SK-N-SH (cell line): Measurements from ENCODE around the gene RTN3. TPM values are rescaled to one million over a fixed set of nuclear protein-coding genes. Genes with fewer than 3 reads are reported as not detected.

ENCODE experiments used
- CTCF ChIA-PET: fragments of 300-600, 350-600 bp; formaldehyde crosslinking; extraction: SDS; loops from one replicate; lab custom pipeline; 2021; lab: Yijun Ruan, JAX
- POLR2A ChIA-PET: fragments of 350-600 bp; sonication (Branson Sonifier 250); formaldehyde crosslinking; extraction: SDS; loops from one replicate; lab custom pipeline; 2020; ENCODE audit warnings: antibody characterized with exemption, inconsistent platforms; lab: Yijun Ruan, JAX
- DNase-seq: peaks from one replicate; pipeline ENCODE4 v3.0.0; 2012
- H2AFZ ChIP-seq: fragments of 200-600 bp; sonication (generic); 2 replicates; pipeline ENCODE4 v1.8.1; 2016; ENCODE audit warnings: antibody characterized with exemption, mild to moderate bottlenecking, low read depth
- H3F3A ChIP-seq: fragments of 200-600 bp; sonication (generic); replicated peaks from 2 replicates; pipeline ENCODE3; 2016; ENCODE audit warnings: antibody characterized with exemption, mild to moderate bottlenecking; ENCODE audit not compliant: insufficient read depth
- H3K27ac ChIP-seq, 2 experiments: fragments of 200-500 bp in 1 of 2; fragments of 200-600 bp in 1 of 2; sonication (Bioruptor generic) in 1 of 2; sonication (generic), shearing (Covaris generic) in 1 of 2; 2 replicates each; pipeline versions ENCODE4 v1.5.1 to v1.6.1; 2014 to 2016; ENCODE audit warnings: low read depth in 2 of 2, inconsistent platforms in 1 of 2, low read length in 1 of 2, mild to moderate bottlenecking in 1 of 2, mixed read lengths in 1 of 2
- H3K27me3 ChIP-seq: fragments of 200-600 bp; sonication (generic), shearing (Covaris generic); 2 replicates; pipeline ENCODE4 v1.6.1; 2016; ENCODE audit warnings: mixed run types; ENCODE audit not compliant: insufficient read depth
- H3K36me3 ChIP-seq, 2 experiments: fragments of 200-500 bp in 1 of 2; fragments of 200-600 bp in 1 of 2; sonication (Bioruptor generic) in 1 of 2; sonication (generic) in 1 of 2; replicated peaks in 1 of 2; 2 replicates each; pipeline versions ENCODE3 to v1.5.1; 2014 to 2016; ENCODE audit warnings: low read length in 1 of 2, mild to moderate bottlenecking in 1 of 2; ENCODE audit not compliant: insufficient read depth in 2 of 2, control insufficient read depth in 1 of 2
- H3K4me1 ChIP-seq, 2 experiments: fragments of 200-500 bp in 1 of 2; fragments of 200-600 bp in 1 of 2; sonication (Bioruptor generic) in 1 of 2; sonication (generic), shearing (Covaris generic) in 1 of 2; 2 replicates each; pipeline versions ENCODE4 v1.5.1 to v1.6.1; 2014 to 2016; ENCODE audit warnings: low read depth in 1 of 2, low read length in 1 of 2, mixed run types in 1 of 2; ENCODE audit not compliant: insufficient read depth in 2 of 2, control insufficient read depth in 1 of 2
- H3K4me2 ChIP-seq: fragments of 200-600 bp; sonication (generic), shearing (Covaris generic); 2 replicates; pipeline ENCODE4 v1.6.1; 2017; ENCODE audit warnings: mixed run types
- H3K4me3 ChIP-seq, 2 experiments: fragments of 200-500 bp in 1 of 2; fragments of 200-600 bp in 1 of 2; sonication (Bioruptor generic) in 1 of 2; sonication (generic), shearing (Covaris generic) in 1 of 2; 2 replicates each; pipeline versions ENCODE4 v1.5.1 to v1.8.1; 2014 to 2016; ENCODE audit warnings: low read depth in 2 of 2, inconsistent platforms in 1 of 2, low read length in 1 of 2, mild to moderate bottlenecking in 1 of 2, mixed read lengths in 1 of 2, moderate library complexity in 1 of 2
- H3K79me2 ChIP-seq: fragments of 200-600 bp; sonication (generic); 2 replicates; pipeline ENCODE4 v1.8.1; 2017; ENCODE audit warnings: mild to moderate bottlenecking; ENCODE audit not compliant: insufficient read depth
- H3K9ac ChIP-seq: fragments of 200-600 bp; sonication (generic); 2 replicates; pipeline ENCODE4 v1.6.1; 2017; ENCODE audit warnings: mixed run types
- H3K9me2 ChIP-seq: fragments of 200-600 bp; sonication (generic); 2 replicates; pipeline ENCODE4 v1.6.1; 2017; ENCODE audit warnings: mixed run types
- H3K9me3 ChIP-seq: fragments of 200-600 bp; sonication (generic); 2 replicates; pipeline ENCODE4 v1.6.1; 2017; ENCODE audit warnings: mixed run types, mild to moderate bottlenecking, moderate library complexity
- H4K20me1 ChIP-seq: fragments of 200-600 bp; sonication (generic); 2 replicates; pipeline ENCODE4 v1.6.1; 2017; ENCODE audit warnings: mild to moderate bottlenecking, mixed run types; ENCODE audit not compliant: insufficient read depth
- CHD2 ChIP-seq: fragments of 150-350 bp; IDR thresholded peaks from 2 replicates; pipeline ENCODE4 v1.6.1; 2018; ENCODE audit warnings: low read length; ENCODE audit not compliant: partially characterized antibody
- ELF1 ChIP-seq: IDR thresholded peaks from 2 replicates; pipeline ENCODE4 v1.4.0; 2012
- EZH2phosphoT487 ChIP-seq: fragments of 200-600 bp; sonication (generic); IDR thresholded peaks from 2 replicates; pipeline ENCODE4 v1.6.1; 2017; ENCODE audit warnings: low read depth, mixed run types, mild to moderate bottlenecking, antibody characterized with exemption, moderate library complexity, borderline replicate concordance
- FOXJ3 ChIP-seq: sonication (generic); formaldehyde crosslinking; IDR thresholded peaks from 2 replicates; pipeline ENCODE4 v1.5.1; 2020; ENCODE audit warnings: mild to moderate bottlenecking, missing genetic modification reagents
- FOXM1 ChIP-seq: IDR thresholded peaks from 2 replicates; pipeline ENCODE4 v1.4.0; 2012; ENCODE audit warnings: low read depth, mild to moderate bottlenecking
- GATA2 ChIP-seq: sonication (generic); formaldehyde crosslinking; IDR thresholded peaks from 2 replicates; pipeline ENCODE4 v1.5.0; 2020; ENCODE audit warnings: mild to moderate bottlenecking, missing genetic modification reagents
- MEF2A ChIP-seq: IDR thresholded peaks from 2 replicates; pipeline ENCODE4 v1.4.0; 2012; ENCODE audit warnings: low read depth, borderline replicate concordance
- NRF1 ChIP-seq: IDR thresholded peaks from 2 replicates; pipeline ENCODE4 v1.6.1; 2012; ENCODE audit warnings: low read depth, mild to moderate bottlenecking, low read length
- PBX3 ChIP-seq: IDR thresholded peaks from 2 replicates; pipeline ENCODE4; 2012
- RAD21 ChIP-seq: IDR thresholded peaks from 2 replicates; pipeline ENCODE4 v1.6.1; 2012; ENCODE audit warnings: mild to moderate bottlenecking, low read length
- RCOR1 ChIP-seq: fragments of 150-350 bp; IDR thresholded peaks from 2 replicates; pipeline ENCODE4 v1.6.1; 2017; ENCODE audit warnings: antibody characterized with exemption, low read length
- RFX5 ChIP-seq: IDR thresholded peaks from 2 replicates; pipeline ENCODE4 v1.6.1; 2012; ENCODE audit warnings: mild to moderate bottlenecking, improper control_type of control experiment, low read length
- RXRA ChIP-seq: IDR thresholded peaks from 2 replicates; pipeline ENCODE4 v1.4.0; 2012; ENCODE audit warnings: low read depth, mild to moderate bottlenecking, borderline replicate concordance
- SIN3A ChIP-seq: IDR thresholded peaks from 2 replicates; pipeline ENCODE4 v1.6.1; 2012; ENCODE audit warnings: low read depth, mild to moderate bottlenecking, low read length, moderate library complexity, borderline replicate concordance
- SMC3 ChIP-seq: IDR thresholded peaks from 2 replicates; pipeline ENCODE4 v1.6.1; 2012; ENCODE audit warnings: low read depth, low read length, improper control_type of control experiment
- TCF12 ChIP-seq: IDR thresholded peaks from 2 replicates; pipeline ENCODE4 v1.4.0; 2012
- TEAD4 ChIP-seq: IDR thresholded peaks from 2 replicates; pipeline ENCODE4 v1.4.0; 2012; ENCODE audit warnings: mild to moderate bottlenecking, borderline replicate concordance; ENCODE audit not compliant: insufficient read depth
- YY1 ChIP-seq: IDR thresholded peaks from 2 replicates; pipeline ENCODE4 v1.4.0; 2012; ENCODE audit warnings: low read depth, mild to moderate bottlenecking
- WGBS: methylation state at CpG from one replicate; pipeline ENCODE4 v1.1.6; 2017; ENCODE audit warnings: low lambda C conversion rate; 5-methylcytosine and 5-hydroxymethylcytosine counted together
- polyA plus RNA-seq, 3 experiments: library from polyadenylated mRNA; depleted of rRNA; stranded (reverse); fragments of >200 nt; gene quantifications; 2 replicates each; pipeline ENCODE4 v1.2.3, GENCODE V29; 2012
- TF ChIP-seq, protein P1 (sequence below): IDR thresholded peaks from 2 replicates; pipeline ENCODE4 v1.4.0; 2012; ENCODE audit warnings: low read depth, borderline replicate concordance
- TF ChIP-seq, protein P2 (sequence below): fragments of 150-350 bp; IDR thresholded peaks from 2 replicates; pipeline ENCODE4 v1.6.1; 2016; ENCODE audit warnings: mild to moderate bottlenecking, low read depth, low read length
- TF ChIP-seq, protein P3 (sequence below): IDR thresholded peaks from 2 replicates; pipeline ENCODE4 v1.4.0; 2012; ENCODE audit warnings: low read depth

RTN3 gene
- polyA plus RNA-seq, 1 of the 3 experiments (the other 2 are of a cell fraction) = 52.7 TPM

GRCh38 chr11:63768237-63769041 is 87.1 kb downstream of the RTN3 start, which contains the start of gene ZFTA (continued):
- TF ChIP-seq, protein P1, sequence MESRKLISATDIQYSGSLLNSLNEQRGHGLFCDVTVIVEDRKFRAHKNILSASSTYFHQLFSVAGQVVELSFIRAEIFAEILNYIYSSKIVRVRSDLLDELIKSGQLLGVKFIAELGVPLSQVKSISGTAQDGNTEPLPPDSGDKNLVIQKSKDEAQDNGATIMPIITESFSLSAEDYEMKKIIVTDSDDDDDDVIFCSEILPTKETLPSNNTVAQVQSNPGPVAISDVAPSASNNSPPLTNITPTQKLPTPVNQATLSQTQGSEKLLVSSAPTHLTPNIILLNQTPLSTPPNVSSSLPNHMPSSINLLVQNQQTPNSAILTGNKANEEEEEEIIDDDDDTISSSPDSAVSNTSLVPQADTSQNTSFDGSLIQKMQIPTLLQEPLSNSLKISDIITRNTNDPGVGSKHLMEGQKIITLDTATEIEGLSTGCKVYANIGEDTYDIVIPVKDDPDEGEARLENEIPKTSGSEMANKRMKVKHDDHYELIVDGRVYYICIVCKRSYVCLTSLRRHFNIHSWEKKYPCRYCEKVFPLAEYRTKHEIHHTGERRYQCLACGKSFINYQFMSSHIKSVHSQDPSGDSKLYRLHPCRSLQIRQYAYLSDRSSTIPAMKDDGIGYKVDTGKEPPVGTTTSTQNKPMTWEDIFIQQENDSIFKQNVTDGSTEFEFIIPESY = no peak
- TF ChIP-seq TCF12 = no peak
- TF ChIP-seq YY1 = no peak
- no peak for TF ChIP-seq FOXM1
- TF ChIP-seq SMC3 = peak; percentile 50
- TF ChIP-seq RAD21 = peak; percentile 61
- no peak for TF ChIP-seq MEF2A
- TF ChIP-seq, protein P2, sequence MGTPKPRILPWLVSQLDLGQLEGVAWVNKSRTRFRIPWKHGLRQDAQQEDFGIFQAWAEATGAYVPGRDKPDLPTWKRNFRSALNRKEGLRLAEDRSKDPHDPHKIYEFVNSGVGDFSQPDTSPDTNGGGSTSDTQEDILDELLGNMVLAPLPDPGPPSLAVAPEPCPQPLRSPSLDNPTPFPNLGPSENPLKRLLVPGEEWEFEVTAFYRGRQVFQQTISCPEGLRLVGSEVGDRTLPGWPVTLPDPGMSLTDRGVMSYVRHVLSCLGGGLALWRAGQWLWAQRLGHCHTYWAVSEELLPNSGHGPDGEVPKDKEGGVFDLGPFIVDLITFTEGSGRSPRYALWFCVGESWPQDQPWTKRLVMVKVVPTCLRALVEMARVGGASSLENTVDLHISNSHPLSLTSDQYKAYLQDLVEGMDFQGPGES = no peak
- no peak for TF ChIP-seq EZH2phosphoT487
- no peak for TF ChIP-seq TEAD4
- no peak for TF ChIP-seq RFX5
- no peak for TF ChIP-seq RCOR1
- TF ChIP-seq CHD2 = no peak
- TF ChIP-seq, all 33 proteins: peak for 4

GRCh38 chr11:63769042-63769713 is 87.9 kb downstream of the RTN3 start:
- peaks cover 0 to 22% of the 10 kb centered on the region in 2 experiments; a peak in 1 of 4 replicates for H3K4me1 ChIP-seq
- H3K9me3 ChIP-seq = no peaks in the 10 kb centered on the region
- CTCF ChIA-PET = interaction anchor here (0.6 to 4.7 kb wide), 24 partner anchors 10 to 495 kb away, joined by 3 to 43 read pairs (median 7); partner anchors contain the start of genes ATL3, MARK2 and RTN3
- DNase-seq = peak; percentile 83
- peaks cover 27% of the 10 kb centered on the region for H3K79me2 ChIP-seq
- no peaks in the 10 kb centered on the region for H3K27me3 ChIP-seq
- H3F3A ChIP-seq = peaks cover 5% of the 10 kb centered on the region
- H4K20me1 ChIP-seq = peaks cover 18% of the 10 kb centered on the region
- H3K9me2 ChIP-seq = no peaks in the 10 kb centered on the region
- peak overlapping the region; percentile 69 to 89 for H3K4me3 ChIP-seq
- H3K36me3 ChIP-seq = peaks cover 0 to 21% of the 10 kb centered on the region in 2 experiments
- peak overlapping the region; percentile 88 for H3K4me2 ChIP-seq
- H3K27ac ChIP-seq = peak overlapping the region in 1 of 2 experiments; percentile 84; a peak in 1 of 4 replicates
- peak overlapping the region; percentile 70; the same call in 1 of the 2 replicates for H2AFZ ChIP-seq
- POLR2A ChIA-PET = interaction anchor here (0.9 to 1.5 kb wide), 3 partner anchors 43 to 148 kb away, joined by 3 to 4 read pairs (median 3); partner anchors contain the start of genes ATL3 and RCOR2
- TF ChIP-seq, protein P2 = no peak
- no peak for TF ChIP-seq RXRA
- TF ChIP-seq RCOR1 = no peak
- no peak for TF ChIP-seq TEAD4
- TF ChIP-seq, protein P3, sequence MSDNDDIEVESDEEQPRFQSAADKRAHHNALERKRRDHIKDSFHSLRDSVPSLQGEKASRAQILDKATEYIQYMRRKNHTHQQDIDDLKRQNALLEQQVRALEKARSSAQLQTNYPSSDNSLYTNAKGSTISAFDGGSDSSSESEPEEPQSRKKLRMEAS = no peak
- TF ChIP-seq PBX3 = no peak
- no peak for TF ChIP-seq FOXJ3 (CRISPR knock-in tag)
- TF ChIP-seq RAD21 = no peak
- no peak for TF ChIP-seq GATA2 (CRISPR knock-in tag)
- TF ChIP-seq SIN3A = no peak
- TF ChIP-seq ELF1 = no peak
- no peak for TF ChIP-seq NRF1
- peak overlapping the region; percentile 63; the same call in 1 of the 2 replicates for H3K9ac ChIP-seq
- WGBS = no CpG with 5 or more reads among the region's 82 CpGs
